Left ventricle myocardium inferior (tissue), 1 donor: ENCODE measurements around the gene FSHR. TPM values are rescaled to one million over a fixed set of nuclear protein-coding genes. Genes with fewer than 3 reads are reported as not detected.

Experiments
- DNase-seq: peaks from one replicate; pipeline ENCODE4 v3.0.0-alpha.2; 2020
- H3K27ac ChIP-seq: fragments of 200-600 bp; replicated peaks from 2 replicates; pipeline ENCODE4 v1.8.0; 2021
- H3K27me3 ChIP-seq: fragments of 200-600 bp; 2 replicates; pipeline ENCODE4 v1.8.0; 2021; ENCODE audit warnings: low read depth
- H3K36me3 ChIP-seq: fragments of 200-600 bp; 2 replicates; pipeline ENCODE4 v1.8.0; 2021
- H3K4me1 ChIP-seq: fragments of 200-600 bp; 2 replicates; pipeline ENCODE4 v1.8.0; 2021
- H3K4me3 ChIP-seq: fragments of 200-600 bp; 2 replicates; pipeline ENCODE4 v1.8.0; 2021; ENCODE audit warnings: mild to moderate bottlenecking, moderate library complexity
- H3K9me3 ChIP-seq: fragments of 200-600 bp; replicated peaks from 2 replicates; pipeline ENCODE4 v1.8.0; 2021
- intact Hi-C: fragments of 100-400 bp; cut with micrococcal nuclease; formaldehyde crosslinking; loops from one replicate; pipeline ENCODE4 v1.11.0; 2022
- total RNA-seq: library from RNA; stranded (reverse); fragmentation: NEBNext Ultra II Directional; extraction: Animal tissue kit (Norgen Biotek cat#: 25700); gene quantifications from one replicate; pipeline ENCODE4 v1.2.1, GENCODE V29; 2021
- TF ChIP-seq, protein P1 (sequence below): fragments of 200-600 bp; IDR thresholded peaks from 2 replicates; pipeline ENCODE4 v1.8.0; 2021; ENCODE audit warnings: antibody characterized with exemption, mild to moderate bottlenecking, borderline replicate concordance
- donor health status: DM: no; HTN: yes; CAD: no; lungs with severe emphysema.

FSHR gene
- total RNA-seq, 1 donor from 2014 or later, result not detected

DNA sequence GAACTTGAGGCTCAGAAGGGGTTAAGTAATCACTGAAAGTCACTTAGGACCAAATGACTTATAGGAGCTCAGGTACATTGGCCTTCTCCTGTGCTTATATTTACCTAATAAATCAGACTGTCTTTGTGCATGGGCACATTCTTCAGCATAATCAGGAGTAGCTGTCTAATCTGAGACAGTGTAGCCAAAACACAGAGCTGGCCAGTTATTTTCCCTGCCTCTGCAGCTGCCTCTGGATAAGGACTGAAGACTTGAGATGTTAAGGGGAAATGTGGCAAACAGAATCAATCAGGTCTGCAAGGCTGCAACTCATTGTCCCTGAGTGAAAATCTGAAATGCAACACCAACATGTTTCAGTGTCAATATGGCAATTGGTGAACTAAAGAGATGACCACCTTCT lies 1.5 kb downstream of the FSHR start:
- Histone ChIP-seq H3K27me3 (no peaks in the 10 kb centered on the region), H3K27ac (no peak overlapping the region), H3K9me3 (peaks cover 15% of the 10 kb centered on the region), H3K4me1 (peaks cover 9% of the 10 kb centered on the region), H3K4me3 (no peak overlapping the region), H3K36me3 (no peaks in the 10 kb centered on the region)
- TF ChIP-seq, protein P1, sequence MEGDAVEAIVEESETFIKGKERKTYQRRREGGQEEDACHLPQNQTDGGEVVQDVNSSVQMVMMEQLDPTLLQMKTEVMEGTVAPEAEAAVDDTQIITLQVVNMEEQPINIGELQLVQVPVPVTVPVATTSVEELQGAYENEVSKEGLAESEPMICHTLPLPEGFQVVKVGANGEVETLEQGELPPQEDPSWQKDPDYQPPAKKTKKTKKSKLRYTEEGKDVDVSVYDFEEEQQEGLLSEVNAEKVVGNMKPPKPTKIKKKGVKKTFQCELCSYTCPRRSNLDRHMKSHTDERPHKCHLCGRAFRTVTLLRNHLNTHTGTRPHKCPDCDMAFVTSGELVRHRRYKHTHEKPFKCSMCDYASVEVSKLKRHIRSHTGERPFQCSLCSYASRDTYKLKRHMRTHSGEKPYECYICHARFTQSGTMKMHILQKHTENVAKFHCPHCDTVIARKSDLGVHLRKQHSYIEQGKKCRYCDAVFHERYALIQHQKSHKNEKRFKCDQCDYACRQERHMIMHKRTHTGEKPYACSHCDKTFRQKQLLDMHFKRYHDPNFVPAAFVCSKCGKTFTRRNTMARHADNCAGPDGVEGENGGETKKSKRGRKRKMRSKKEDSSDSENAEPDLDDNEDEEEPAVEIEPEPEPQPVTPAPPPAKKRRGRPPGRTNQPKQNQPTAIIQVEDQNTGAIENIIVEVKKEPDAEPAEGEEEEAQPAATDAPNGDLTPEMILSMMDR, result no peak
- DNase-seq, result no peak
- intact Hi-C loops, result no loop called here

DNA sequence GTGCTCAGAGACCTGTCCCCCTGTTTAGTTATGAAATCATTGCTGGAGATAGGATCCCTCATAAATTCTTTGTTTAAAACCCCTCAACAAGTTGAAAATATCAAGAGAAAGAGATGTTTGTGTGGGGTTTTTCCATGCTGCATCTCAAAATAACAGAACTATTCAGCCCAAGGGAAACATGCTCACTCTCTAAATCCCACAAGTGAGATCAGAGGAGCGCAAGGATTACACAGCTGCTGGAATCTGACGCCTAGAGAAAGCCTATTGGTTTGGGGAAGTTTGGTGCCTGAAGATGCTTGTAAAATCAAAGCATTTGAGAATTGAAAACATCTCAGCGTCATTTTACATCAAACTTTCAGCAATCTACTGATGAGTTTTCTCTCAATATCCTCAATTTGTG lies 7.9 kb downstream of the FSHR start:
- no peaks in the 10 kb centered on the region for H3K27me3 ChIP-seq
- H3K36me3 ChIP-seq, result no peaks in the 10 kb centered on the region
- no peak for DNase-seq
- TF ChIP-seq, protein P1, result no peak
- no peaks in the 10 kb centered on the region for H3K9me3 ChIP-seq
- intact Hi-C loops, result no loop called here
- no peak overlapping the region for H3K4me3 ChIP-seq
- H3K27ac ChIP-seq, result peak overlapping the region; percentile 35
- no peaks in the 10 kb centered on the region for H3K4me1 ChIP-seq

DNA sequence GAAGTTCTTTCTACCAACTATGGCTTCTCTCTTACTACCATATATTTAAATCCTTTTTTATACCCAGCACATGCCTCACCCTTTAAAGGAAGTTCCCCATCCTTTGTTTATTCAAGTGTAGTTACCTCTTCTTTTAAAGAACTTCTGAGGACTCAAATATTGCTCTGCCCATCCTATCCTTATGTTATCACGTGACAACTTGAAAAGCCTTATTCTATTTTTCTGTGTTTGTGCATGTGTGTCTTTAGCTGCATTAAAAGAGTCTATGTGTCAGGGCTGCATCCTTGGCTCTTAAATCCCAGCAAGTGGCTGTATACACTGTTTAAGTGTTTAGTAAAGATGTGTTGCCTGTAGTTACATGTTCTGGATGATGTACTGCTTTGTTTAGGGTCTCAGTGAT lies 22.5 kb downstream of the FSHR start:
- no peak overlapping the region for H3K4me3 ChIP-seq
- no peak overlapping the region for H3K27ac ChIP-seq
- H3K9me3 ChIP-seq, result peaks cover 26% of the 10 kb centered on the region
- no peaks in the 10 kb centered on the region for H3K4me1 ChIP-seq
- no peaks in the 10 kb centered on the region for H3K27me3 ChIP-seq
- TF ChIP-seq, protein P1, result no peak
- no peaks in the 10 kb centered on the region for H3K36me3 ChIP-seq
- DNase-seq, result no peak
- intact Hi-C loops, result no loop called here

DNA sequence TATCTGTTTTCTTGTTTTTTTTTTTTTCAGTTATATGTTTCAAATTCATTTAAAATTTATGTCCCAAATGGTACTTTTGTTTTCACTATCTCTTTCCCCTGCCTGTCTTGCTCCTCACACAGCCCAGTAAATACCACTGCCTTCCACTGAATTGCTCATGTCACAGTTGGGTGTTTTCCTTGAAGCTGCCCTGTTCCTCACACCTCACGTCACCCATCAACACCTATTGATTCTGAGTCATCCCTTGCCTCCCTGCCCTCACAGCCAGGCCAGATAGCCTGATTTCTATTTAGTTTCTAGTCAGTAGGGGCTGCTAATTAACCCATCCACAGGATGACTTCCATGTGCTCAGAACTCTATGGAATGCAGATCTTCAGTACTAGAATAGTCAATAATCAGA lies 25.3 kb downstream of the FSHR start:
- H3K4me3 ChIP-seq, result no peak overlapping the region
- H3K27me3 ChIP-seq, result no peaks in the 10 kb centered on the region
- H3K36me3 ChIP-seq, result no peaks in the 10 kb centered on the region
- DNase-seq, result no peak
- TF ChIP-seq, protein P1, result no peak
- no peak overlapping the region for H3K27ac ChIP-seq
- intact Hi-C loops, result no loop called here
- no peaks in the 10 kb centered on the region for H3K4me1 ChIP-seq
- H3K9me3 ChIP-seq, result peaks cover 24% of the 10 kb centered on the region

DNA sequence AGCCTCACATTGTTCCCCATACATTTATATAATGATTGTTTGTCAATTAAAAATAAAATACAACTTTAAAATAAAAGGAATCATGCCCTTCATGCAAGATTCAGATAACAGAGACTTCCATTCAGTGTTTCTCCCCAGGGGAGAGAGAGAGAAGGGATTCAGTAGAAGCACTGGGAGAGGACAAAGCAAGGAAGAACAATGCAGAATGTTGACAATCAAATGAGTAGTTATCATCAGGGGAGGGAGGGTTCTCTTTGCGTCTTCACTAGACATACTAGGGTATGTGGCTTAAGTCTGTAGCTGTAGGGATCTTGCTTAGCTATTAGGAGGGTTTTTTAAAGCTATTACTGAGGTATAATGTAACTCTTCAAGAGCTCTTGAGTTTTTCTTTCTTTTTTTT lies 30.7 kb downstream of the FSHR start:
- no peak overlapping the region for H3K4me3 ChIP-seq
- no peaks in the 10 kb centered on the region for H3K36me3 ChIP-seq
- DNase-seq, result no peak
- H3K4me1 ChIP-seq, result no peaks in the 10 kb centered on the region
- no peaks in the 10 kb centered on the region for H3K27me3 ChIP-seq
- TF ChIP-seq, protein P1, result no peak
- no peak overlapping the region for H3K27ac ChIP-seq
- no peaks in the 10 kb centered on the region for H3K9me3 ChIP-seq
- intact Hi-C loops, result no loop called here

DNA sequence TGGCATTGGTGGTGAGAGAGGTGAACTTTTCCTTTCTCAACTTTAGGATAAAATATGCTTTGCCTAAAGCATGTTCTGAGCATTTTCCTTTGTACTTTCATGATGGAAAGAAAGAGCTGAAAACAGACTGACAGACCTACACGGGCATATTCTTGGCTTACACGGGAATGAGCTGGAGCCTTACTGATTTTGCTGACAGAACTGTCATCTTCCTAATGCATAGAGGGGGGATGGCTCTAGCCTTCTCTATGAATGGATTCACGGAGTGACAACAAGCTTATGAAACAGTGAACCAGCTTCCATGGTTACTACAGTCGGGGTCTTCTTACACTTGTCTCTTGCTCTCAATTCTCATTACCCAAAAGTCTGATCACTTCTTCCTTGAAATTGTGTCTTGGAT lies 32.2 kb downstream of the FSHR start:
- Histone ChIP-seq H3K9me3 (no peaks in the 10 kb centered on the region), H3K36me3 (no peaks in the 10 kb centered on the region), H3K27me3 (no peaks in the 10 kb centered on the region), H3K4me1 (no peaks in the 10 kb centered on the region), H3K4me3 (no peak overlapping the region), H3K27ac (no peak overlapping the region)
- intact Hi-C loops, result no loop called here
- TF ChIP-seq, protein P1, result no peak
- DNase-seq, result no peak
